PC-9 (cell line): ENCODE results near the gene SFSWAP. TPM values are rescaled to one million over a fixed set of nuclear protein-coding genes. Genes with fewer than 3 reads are reported as not detected.
"Not testable (repeated sequence)": the region's sequence is repeated elsewhere in the genome, so short reads cannot be mapped to it uniquely, and the experiment has no call there.

Experiments used
- BruUV-seq: library from RNA; stranded (reverse); fragments of 400-500 nt; replicated peaks from 2 replicates; lab custom pipeline; 2021; lab: Mats Ljungman, UMichigan
- CTCF ChIA-PET: fragments of 300-600 bp; sonication (Branson Sonifier 250); formaldehyde crosslinking; loops from one replicate; lab custom pipeline; 2022; ENCODE audit warnings: antibody characterized with exemption; lab: Charles Lee
- POLR2A ChIA-PET: fragments of 300-600 bp; sonication (Branson Sonifier 250); formaldehyde crosslinking; loops from one replicate; lab custom pipeline; 2022; ENCODE audit warnings: antibody characterized with exemption; ENCODE audit not compliant: unreplicated experiment; lab: Charles Lee
- DNase-seq, 2 experiments: peaks; one replicate each; pipeline versions ENCODE4 v3.0.0 to v3.0.0-alpha.2; 2015 to 2022; ENCODE audit warnings: mixed read lengths in 1 of 2
- H2AFZ ChIP-seq: fragments of 200-600 bp; sonication (generic); 2 replicates; pipeline ENCODE4 v1.8.1; 2017; ENCODE audit warnings: antibody characterized with exemption
- H3F3A ChIP-seq: fragments of 200-600 bp; sonication (generic); 2 replicates; pipeline ENCODE4 v1.8.1; 2017; ENCODE audit warnings: antibody characterized with exemption, mild to moderate bottlenecking, low read depth; ENCODE audit not compliant: insufficient read depth
- H3K27ac ChIP-seq: fragments of 200-600 bp; sonication (generic); 2 replicates; pipeline ENCODE4 v1.6.1; 2016; ENCODE audit warnings: mixed run types
- H3K27me3 ChIP-seq: fragments of 200-600 bp; sonication (generic); 2 replicates; pipeline ENCODE4 v1.6.1; 2016; ENCODE audit warnings: low read depth, mixed run types; ENCODE audit not compliant: insufficient read depth
- H3K36me3 ChIP-seq: fragments of 200-600 bp; sonication (generic); 2 replicates; pipeline ENCODE4 v1.6.1; 2016; ENCODE audit warnings: low read depth, mixed run types
- H3K4me1 ChIP-seq: fragments of 200-600 bp; sonication (generic); replicated peaks from 2 replicates; pipeline ENCODE4 v1.6.1; 2016; ENCODE audit warnings: mixed run types; ENCODE audit not compliant: insufficient read depth
- H3K4me2 ChIP-seq: fragments of 200-600 bp; sonication (generic); 2 replicates; pipeline ENCODE4 v1.6.1; 2017; ENCODE audit warnings: mixed run types
- H3K4me3 ChIP-seq: fragments of 200-600 bp; sonication (generic); 2 replicates; pipeline ENCODE4 v1.6.1; 2016; ENCODE audit warnings: mixed run types
- H3K79me2 ChIP-seq: fragments of 200-600 bp; sonication (generic); 2 replicates; pipeline ENCODE4 v1.6.1; 2017; ENCODE audit warnings: low read depth, mixed run types
- H3K9me2 ChIP-seq: fragments of 200-600 bp; sonication (generic); 2 replicates; pipeline ENCODE4 v1.8.1; 2017; ENCODE audit warnings: mild to moderate bottlenecking; ENCODE audit not compliant: insufficient read depth
- H3K9me3 ChIP-seq: fragments of 200-600 bp; sonication (generic); 2 replicates; pipeline ENCODE4 v1.8.1; 2016; ENCODE audit warnings: low read depth; ENCODE audit not compliant: insufficient read depth
- H4K20me1 ChIP-seq: fragments of 200-600 bp; sonication (generic); 2 replicates; pipeline ENCODE4 v1.8.1; 2017; ENCODE audit not compliant: insufficient read depth
- EZH2 ChIP-seq: fragments of 200-600 bp; sonication (generic); IDR thresholded peaks from 2 replicates; pipeline ENCODE4 v1.8.0; 2017; ENCODE audit warnings: antibody characterized with exemption, low read depth
- intact Hi-C: fragments of 100-400 bp; cut with micrococcal nuclease; formaldehyde crosslinking; loops from one replicate; pipeline ENCODE4 v1.10.0; 2022; ENCODE audit not compliant: unreplicated experiment
- total RNA-seq: library from RNA; stranded (reverse); gene quantifications from 2 replicates; pipeline ENCODE4 v1.2.3, GENCODE V29; 2021
- TF ChIP-seq, protein P1 (sequence below): fragments of 200-600 bp; sonication (generic); conservative IDR thresholded peaks from 2 replicates; pipeline ENCODE4 v1.6.1; 2017; ENCODE audit warnings: mixed run types, antibody characterized with exemption, mild to moderate bottlenecking, moderate library complexity

SFSWAP gene
- total RNA-seq, 1 experiment from 2014 or later = 40.7 TPM

DNA sequence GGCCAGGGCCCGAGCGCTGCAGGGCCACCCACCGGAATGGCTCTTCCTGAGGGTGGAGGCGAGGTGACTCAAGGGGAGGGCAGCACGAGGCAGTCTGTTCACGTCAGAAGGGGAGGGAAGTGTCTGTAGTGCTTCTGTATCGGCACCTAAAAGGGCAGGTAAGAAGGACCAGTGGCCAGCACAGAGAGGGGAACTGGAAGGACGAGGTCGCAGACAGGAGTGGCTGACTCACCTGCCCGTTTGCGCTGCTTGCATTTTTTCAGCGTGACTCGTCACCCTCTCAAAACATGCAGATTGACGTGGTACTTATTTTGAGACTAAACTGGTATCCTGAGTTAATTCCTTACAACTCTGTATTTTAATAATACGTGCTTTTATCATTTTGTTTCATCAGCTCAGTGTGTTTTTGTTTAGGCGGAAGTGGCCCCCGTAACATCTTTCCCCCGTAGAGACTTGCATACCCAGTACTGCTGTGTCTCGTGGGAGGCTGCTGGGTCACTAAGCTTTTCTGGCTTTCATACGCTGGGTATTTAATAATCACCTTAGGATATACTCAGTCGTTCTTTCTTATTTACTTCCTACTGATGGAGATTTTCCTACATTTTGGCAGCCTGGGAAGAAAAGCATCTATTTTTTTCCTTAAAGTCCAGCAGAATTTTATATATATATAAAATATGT lies 26.4 kb downstream of the SFSWAP start:
- Histone ChIP-seq H3F3A (peaks cover 38% of the 10 kb centered on the region), H4K20me1 (no peaks in the 10 kb centered on the region), H3K27me3 (no peaks in the 10 kb centered on the region), H2AFZ (no peak overlapping the region; the same call in 1 of the 2 replicates), H3K36me3 (peaks cover 27% of the 10 kb centered on the region), H3K4me1 (peaks cover 23% of the 10 kb centered on the region), H3K27ac (peak overlapping the region; percentile 80), H3K4me2 (peak overlapping the region; percentile 86), H3K9me3 (peaks cover under 1% of the 10 kb centered on the region; the same call in 1 of the 2 replicates), H3K9me2 (no peaks in the 10 kb centered on the region), H3K4me3 (peak overlapping the region; percentile 50), H3K79me2 (peaks cover 15% of the 10 kb centered on the region; the same call in 1 of the 2 replicates)
- BruUV-seq = TSS peak; percentile 30
- ChIA-PET POLR2A (interaction anchor here (0.6 kb wide), 1 partner anchor 1172 kb away, joined by 3 read pairs; no protein-coding TSS in a partner anchor), CTCF (interaction anchor here (0.5 kb wide), 1 partner anchor 974 kb away, joined by 5 read pairs; no protein-coding TSS in a partner anchor)
- TF ChIP-seq, protein P1, sequence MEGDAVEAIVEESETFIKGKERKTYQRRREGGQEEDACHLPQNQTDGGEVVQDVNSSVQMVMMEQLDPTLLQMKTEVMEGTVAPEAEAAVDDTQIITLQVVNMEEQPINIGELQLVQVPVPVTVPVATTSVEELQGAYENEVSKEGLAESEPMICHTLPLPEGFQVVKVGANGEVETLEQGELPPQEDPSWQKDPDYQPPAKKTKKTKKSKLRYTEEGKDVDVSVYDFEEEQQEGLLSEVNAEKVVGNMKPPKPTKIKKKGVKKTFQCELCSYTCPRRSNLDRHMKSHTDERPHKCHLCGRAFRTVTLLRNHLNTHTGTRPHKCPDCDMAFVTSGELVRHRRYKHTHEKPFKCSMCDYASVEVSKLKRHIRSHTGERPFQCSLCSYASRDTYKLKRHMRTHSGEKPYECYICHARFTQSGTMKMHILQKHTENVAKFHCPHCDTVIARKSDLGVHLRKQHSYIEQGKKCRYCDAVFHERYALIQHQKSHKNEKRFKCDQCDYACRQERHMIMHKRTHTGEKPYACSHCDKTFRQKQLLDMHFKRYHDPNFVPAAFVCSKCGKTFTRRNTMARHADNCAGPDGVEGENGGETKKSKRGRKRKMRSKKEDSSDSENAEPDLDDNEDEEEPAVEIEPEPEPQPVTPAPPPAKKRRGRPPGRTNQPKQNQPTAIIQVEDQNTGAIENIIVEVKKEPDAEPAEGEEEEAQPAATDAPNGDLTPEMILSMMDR = no peak
- TF ChIP-seq EZH2 = no peak
- DNase-seq = peak; percentile 89 to 98
- intact Hi-C loops = loop anchor here (2.0 kb wide), 2 partner anchors 48 to 94 kb away; no protein-coding TSS in a partner anchor

DNA sequence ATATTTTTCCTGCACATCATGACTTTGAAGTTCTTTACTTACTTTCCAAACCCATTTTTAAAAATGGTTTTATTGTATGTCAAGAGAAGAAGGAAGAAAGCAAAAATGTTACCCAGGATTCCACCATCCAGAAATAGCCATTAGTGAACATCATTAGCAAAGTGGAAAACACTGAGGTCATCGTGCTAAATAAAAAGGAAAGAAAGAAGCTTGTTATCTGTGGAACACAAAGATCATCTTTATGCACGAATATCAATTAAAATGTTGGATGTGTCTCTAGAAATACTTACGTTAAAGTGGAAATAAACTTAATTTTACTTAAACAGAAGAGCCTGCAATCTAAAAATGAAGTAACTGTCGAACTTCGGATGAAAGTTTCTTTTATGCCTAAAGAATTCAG lies 27.3 kb downstream of the SFSWAP start:
- H3K27ac ChIP-seq = peak overlapping the region; percentile 80

DNA sequence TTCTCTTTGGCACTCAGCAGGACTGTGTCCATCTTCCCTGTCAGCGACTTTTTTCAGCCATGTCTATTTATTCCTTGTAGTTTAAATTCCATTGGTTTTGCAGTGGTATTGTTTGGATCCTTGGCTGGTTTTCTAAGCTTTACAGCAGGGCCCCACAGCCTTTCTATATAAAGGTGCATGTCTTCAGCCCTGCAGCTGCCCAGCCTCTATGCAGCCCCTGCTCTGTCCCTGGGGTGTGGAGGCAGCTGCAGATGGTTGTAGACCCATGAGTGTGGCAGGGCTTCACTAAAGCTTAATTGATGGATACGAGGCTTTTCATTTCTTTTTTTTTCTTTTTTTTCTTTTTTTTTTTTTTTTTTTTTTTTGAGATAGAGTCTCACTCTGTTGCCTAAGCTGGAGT lies 29.7 kb downstream of the SFSWAP start:
- Histone ChIP-seq H2AFZ (no peak overlapping the region), H3K9me2 (no peaks in the 10 kb centered on the region), H3K27me3 (no peaks in the 10 kb centered on the region), H4K20me1 (no peaks in the 10 kb centered on the region), H3K27ac (no peak overlapping the region), H3K4me2 (no peak overlapping the region), H3K79me2 (peaks cover 15% of the 10 kb centered on the region; the same call in 1 of the 2 replicates), H3F3A (peaks cover 28% of the 10 kb centered on the region), H3K9me3 (peaks cover 10% of the 10 kb centered on the region; the same call in 1 of the 2 replicates), H3K36me3 (peaks cover 48% of the 10 kb centered on the region), H3K4me3 (no peak overlapping the region), H3K4me1 (peaks cover 23% of the 10 kb centered on the region)
- intact Hi-C loops = no loop called here
- ChIA-PET CTCF (no interaction called here), POLR2A (no interaction called here)
- no peak for DNase-seq
- BruUV-seq = no TSS peak
- TF ChIP-seq, protein P1 = no peak
- no peak for TF ChIP-seq EZH2

More for the DNA sequence above, 27.3 kb downstream of the SFSWAP start:
- no TSS peak for BruUV-seq
- POLR2A ChIA-PET = no interaction called here
- Histone ChIP-seq H3F3A (peaks cover 38% of the 10 kb centered on the region), H3K4me3 (no peak overlapping the region), H3K9me2 (no peaks in the 10 kb centered on the region), H3K4me2 (peak overlapping the region; percentile 86), H3K27me3 (no peaks in the 10 kb centered on the region), H4K20me1 (no peaks in the 10 kb centered on the region), H3K79me2 (peaks cover 15% of the 10 kb centered on the region; the same call in 1 of the 2 replicates), H3K9me3 (peaks cover 7% of the 10 kb centered on the region; the same call in 1 of the 2 replicates), H2AFZ (no peak overlapping the region), H3K36me3 (peaks cover 31% of the 10 kb centered on the region), H3K4me1 (peaks cover 23% of the 10 kb centered on the region)
- intact Hi-C loops = no loop called here
- CTCF ChIA-PET = no interaction called here
- TF ChIP-seq EZH2 = no peak
- TF ChIP-seq, protein P1 = no peak
- no peak for DNase-seq

DNA sequence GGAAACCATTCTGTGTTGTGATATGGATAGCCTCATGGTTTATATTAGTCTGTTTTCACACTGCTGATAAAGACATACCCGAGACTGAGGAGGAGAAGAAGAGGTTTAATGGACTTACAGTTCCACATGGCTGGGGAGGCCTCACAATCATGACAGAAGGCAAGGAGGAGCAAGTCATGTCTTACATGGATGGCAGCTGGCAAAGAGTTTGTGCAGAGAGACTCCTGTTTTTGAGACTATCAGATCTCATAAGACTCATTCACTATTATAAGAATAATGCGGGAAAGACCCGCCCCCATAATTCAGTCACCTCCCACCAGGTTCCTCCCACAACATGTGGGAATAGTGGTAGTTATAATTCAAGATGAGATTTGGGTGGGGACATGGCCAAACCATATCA lies 31.9 kb downstream of the SFSWAP start:
- H3K9me2 ChIP-seq, H3K9me3 ChIP-seq, H3K4me2 ChIP-seq, H3F3A ChIP-seq, H2AFZ ChIP-seq, intact Hi-C loops, POLR2A ChIA-PET, H4K20me1 ChIP-seq, H3K4me1 ChIP-seq, BruUV-seq, DNase-seq, H3K27ac ChIP-seq, H3K27me3 ChIP-seq, H3K4me3 ChIP-seq, CTCF ChIA-PET: not testable (repeated sequence)
- Histone ChIP-seq H3K36me3 (peaks cover 48% of the 10 kb centered on the region), H3K79me2 (peaks cover 15% of the 10 kb centered on the region; the same call in 1 of the 2 replicates)

DNA sequence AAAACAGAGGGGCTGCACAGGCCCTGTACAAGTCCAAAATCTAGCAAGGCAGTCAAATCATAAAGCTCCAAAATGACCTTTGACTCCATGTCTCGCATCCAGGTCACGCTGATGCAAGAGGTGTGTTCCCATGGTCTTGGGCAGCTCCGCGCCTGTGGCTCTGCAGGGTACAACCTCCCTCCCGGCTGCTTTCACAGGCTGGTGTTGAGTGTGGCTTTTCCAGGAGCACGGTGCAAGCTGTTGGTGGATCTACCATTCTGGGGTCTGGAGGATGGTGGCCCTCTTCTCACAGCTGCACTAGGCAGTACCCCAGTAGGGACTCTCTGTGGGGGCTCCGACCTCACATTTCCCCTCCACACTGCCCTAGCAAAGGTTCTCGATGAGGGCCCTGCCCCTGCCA lies 32.5 kb downstream of the SFSWAP start:
- H3K4me2 ChIP-seq, H3K27me3 ChIP-seq, H3K27ac ChIP-seq, H4K20me1 ChIP-seq, BruUV-seq, CTCF ChIA-PET, H2AFZ ChIP-seq, intact Hi-C loops, DNase-seq, H3K4me1 ChIP-seq, H3K9me3 ChIP-seq, POLR2A ChIA-PET, H3K4me3 ChIP-seq, H3F3A ChIP-seq, H3K9me2 ChIP-seq: not testable (repeated sequence)
- Histone ChIP-seq H3K36me3 (peaks cover 43% of the 10 kb centered on the region), H3K79me2 (peaks cover 11% of the 10 kb centered on the region; the same call in 1 of the 2 replicates)
